ENCODE measurements around the gene APRT.
"Not testable (repeated sequence)": the region's sequence is repeated elsewhere in the genome, so short reads cannot be mapped to it uniquely, and the experiment has no call there.

APRT gene

DNA sequence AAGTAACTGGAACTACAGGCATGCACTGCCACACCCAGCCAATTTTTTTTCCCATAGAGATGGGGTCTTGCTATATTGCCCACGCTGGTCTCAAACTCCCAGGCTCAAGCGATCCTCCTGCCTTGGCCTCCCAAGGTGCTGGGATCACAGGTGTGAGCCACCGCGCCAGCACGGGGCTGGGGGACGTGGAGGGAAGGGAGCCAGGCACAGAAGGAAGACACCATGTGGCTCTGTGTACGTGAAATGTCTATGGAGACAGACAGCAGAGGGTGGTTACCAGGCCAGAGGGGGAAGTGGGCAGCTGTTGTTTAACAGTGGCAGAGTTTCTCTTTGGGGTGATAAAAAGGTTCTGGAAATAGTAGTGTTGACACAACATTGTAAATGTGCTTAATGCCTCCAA lies 22.1 kb downstream of the APRT start:
- Histone ChIP-seq H3K4me2 (ENCODE audit: low read length) (no peak overlapping the region), H3K4me1 (ENCODE audit: control insufficient read depth, low read length) (peaks cover 59% of the 10 kb centered on the region)

DNA sequence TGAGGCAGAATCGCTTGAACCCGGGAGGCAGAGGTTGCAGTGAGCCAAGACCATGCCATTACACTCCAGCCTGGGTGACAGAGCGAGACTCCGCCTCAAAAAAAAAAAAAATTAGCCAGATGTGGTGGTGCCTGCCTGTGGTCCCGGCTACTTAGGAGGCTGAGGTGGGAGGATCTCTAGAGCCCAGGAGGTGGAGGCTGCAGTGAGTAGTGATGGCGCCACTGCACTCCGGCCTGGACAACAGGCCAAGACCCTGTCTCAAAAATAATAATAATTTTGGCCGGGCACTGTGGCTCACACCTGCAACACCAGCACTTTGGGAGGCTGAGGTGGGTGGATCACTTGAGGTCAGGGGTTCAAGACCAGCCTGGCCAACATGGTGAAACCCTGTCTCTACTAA lies 23.0 kb downstream of the APRT start:
- not testable (repeated sequence) for H3K27me3 ChIP-seq (ENCODE audit: control insufficient read depth, low read length); H3K4me3 ChIP-seq (ENCODE audit: low read length)

More for the DNA sequence above, 22.1 kb downstream of the APRT start:
- TF ChIP-seq, protein P1, sequence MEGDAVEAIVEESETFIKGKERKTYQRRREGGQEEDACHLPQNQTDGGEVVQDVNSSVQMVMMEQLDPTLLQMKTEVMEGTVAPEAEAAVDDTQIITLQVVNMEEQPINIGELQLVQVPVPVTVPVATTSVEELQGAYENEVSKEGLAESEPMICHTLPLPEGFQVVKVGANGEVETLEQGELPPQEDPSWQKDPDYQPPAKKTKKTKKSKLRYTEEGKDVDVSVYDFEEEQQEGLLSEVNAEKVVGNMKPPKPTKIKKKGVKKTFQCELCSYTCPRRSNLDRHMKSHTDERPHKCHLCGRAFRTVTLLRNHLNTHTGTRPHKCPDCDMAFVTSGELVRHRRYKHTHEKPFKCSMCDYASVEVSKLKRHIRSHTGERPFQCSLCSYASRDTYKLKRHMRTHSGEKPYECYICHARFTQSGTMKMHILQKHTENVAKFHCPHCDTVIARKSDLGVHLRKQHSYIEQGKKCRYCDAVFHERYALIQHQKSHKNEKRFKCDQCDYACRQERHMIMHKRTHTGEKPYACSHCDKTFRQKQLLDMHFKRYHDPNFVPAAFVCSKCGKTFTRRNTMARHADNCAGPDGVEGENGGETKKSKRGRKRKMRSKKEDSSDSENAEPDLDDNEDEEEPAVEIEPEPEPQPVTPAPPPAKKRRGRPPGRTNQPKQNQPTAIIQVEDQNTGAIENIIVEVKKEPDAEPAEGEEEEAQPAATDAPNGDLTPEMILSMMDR (IDR thresholded peaks at IDR 0.05; ENCODE audit: low read depth, low read length, poor library complexity, severe bottlenecking): no peak
- TF ChIP-seq EZH2phosphoT487 (IDR thresholded peaks at IDR 0.05; ENCODE audit: borderline replicate concordance, low read length): no peak
- Histone ChIP-seq H3K79me2 (ENCODE audit: control insufficient read depth, low read length) (peaks cover 12% of the 10 kb centered on the region), H3K9me3 (ENCODE audit: control insufficient read depth, insufficient read depth, low read length) (no peaks in the 10 kb centered on the region), H3K4me3 (ENCODE audit: low read length) (no peak overlapping the region), H3K27me3 (ENCODE audit: control insufficient read depth, low read length) (no peaks in the 10 kb centered on the region), H3K9me2 (replicated peaks; ENCODE audit: control insufficient read depth, low read length) (no peaks in the 10 kb centered on the region), H3F3A (ENCODE audit: control insufficient read depth, insufficient read depth) (peaks cover 8% of the 10 kb centered on the region), H3K36me3 (ENCODE audit: control insufficient read depth, low read length) (no peaks in the 10 kb centered on the region; the same call in 1 of the 2 replicates), H4K20me1 (ENCODE audit: control insufficient read depth, insufficient read depth, low read depth, low read length) (no peaks in the 10 kb centered on the region), H3K27ac (ENCODE audit: low read depth, low read length) (no peak overlapping the region)

DNA sequence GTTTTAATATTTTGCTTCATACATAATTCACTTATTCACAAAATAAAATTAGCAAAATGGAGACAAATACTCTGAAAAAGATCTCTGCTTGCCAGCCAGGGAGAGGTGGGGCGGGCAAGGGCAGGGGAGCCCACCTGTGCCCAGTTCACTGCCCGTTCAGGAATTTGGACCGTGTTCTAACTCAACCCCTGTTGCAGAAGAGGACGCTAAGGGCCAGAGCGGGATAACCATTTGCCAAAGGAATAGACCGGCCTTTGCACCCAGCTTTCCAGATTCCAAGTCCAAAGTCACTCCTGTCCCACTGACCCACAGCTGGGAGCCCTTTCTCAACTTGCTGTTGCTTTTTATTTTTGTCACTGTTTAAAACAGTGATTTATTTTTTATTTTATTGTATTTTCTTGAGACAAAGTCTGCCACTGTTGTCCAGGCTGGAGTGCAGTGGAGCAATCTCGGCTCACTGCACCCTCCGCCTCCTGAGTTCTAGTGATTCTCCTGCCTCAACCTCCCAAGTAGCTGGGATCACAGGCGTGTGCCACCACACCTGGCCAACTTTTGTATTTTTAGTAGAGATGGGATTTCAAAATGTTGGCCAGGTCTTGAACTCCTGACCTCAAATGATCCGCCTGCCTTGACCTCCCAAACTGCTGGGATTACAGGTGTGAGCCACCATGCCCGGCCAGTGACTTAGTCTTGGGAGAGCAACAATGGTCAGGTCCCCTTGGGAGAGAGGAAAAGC lies 24.0 kb downstream of the APRT start:
- Histone ChIP-seq H3K9me2 (replicated peaks; ENCODE audit: control insufficient read depth, low read length) (no peaks in the 10 kb centered on the region), H3K4me1 (ENCODE audit: control insufficient read depth, low read length) (peaks cover 53% of the 10 kb centered on the region), H3K79me2 (ENCODE audit: control insufficient read depth, low read length) (peaks cover 30% of the 10 kb centered on the region), H3K27me3 (ENCODE audit: control insufficient read depth, low read length) (no peaks in the 10 kb centered on the region), H3K9me3 (ENCODE audit: control insufficient read depth, insufficient read depth, low read length) (no peaks in the 10 kb centered on the region), H3K4me2 (ENCODE audit: low read length) (no peak overlapping the region), H3K4me3 (ENCODE audit: low read length) (no peak overlapping the region), H4K20me1 (ENCODE audit: control insufficient read depth, insufficient read depth, low read depth, low read length) (peaks cover 9% of the 10 kb centered on the region; the same call in 1 of the 2 replicates), H3F3A (ENCODE audit: control insufficient read depth, insufficient read depth) (peaks cover 8% of the 10 kb centered on the region), H3K27ac (ENCODE audit: low read depth, low read length) (no peak overlapping the region), H3K36me3 (ENCODE audit: control insufficient read depth, low read length) (peaks cover 16% of the 10 kb centered on the region)
- TF ChIP-seq EZH2phosphoT487 (IDR thresholded peaks at IDR 0.05; ENCODE audit: borderline replicate concordance, low read length): no peak
- TF ChIP-seq, protein P1 (IDR thresholded peaks at IDR 0.05; ENCODE audit: low read depth, low read length, poor library complexity, severe bottlenecking): no peak

More for the DNA sequence above, 23.0 kb downstream of the APRT start:
- peaks cover 20% of the 10 kb centered on the region for H3K79me2 ChIP-seq (ENCODE audit: control insufficient read depth, low read length)
- H3F3A ChIP-seq (ENCODE audit: control insufficient read depth, insufficient read depth); H3K27ac ChIP-seq (ENCODE audit: low read depth, low read length); H3K9me2 ChIP-seq (replicated peaks; ENCODE audit: control insufficient read depth, low read length); H3K36me3 ChIP-seq (ENCODE audit: control insufficient read depth, low read length); H3K9me3 ChIP-seq (ENCODE audit: control insufficient read depth, insufficient read depth, low read length); H4K20me1 ChIP-seq (ENCODE audit: control insufficient read depth, insufficient read depth, low read depth, low read length); H3K4me2 ChIP-seq (ENCODE audit: low read length): not testable (repeated sequence)
- peaks cover 53% of the 10 kb centered on the region for H3K4me1 ChIP-seq (ENCODE audit: control insufficient read depth, low read length)

DNA sequence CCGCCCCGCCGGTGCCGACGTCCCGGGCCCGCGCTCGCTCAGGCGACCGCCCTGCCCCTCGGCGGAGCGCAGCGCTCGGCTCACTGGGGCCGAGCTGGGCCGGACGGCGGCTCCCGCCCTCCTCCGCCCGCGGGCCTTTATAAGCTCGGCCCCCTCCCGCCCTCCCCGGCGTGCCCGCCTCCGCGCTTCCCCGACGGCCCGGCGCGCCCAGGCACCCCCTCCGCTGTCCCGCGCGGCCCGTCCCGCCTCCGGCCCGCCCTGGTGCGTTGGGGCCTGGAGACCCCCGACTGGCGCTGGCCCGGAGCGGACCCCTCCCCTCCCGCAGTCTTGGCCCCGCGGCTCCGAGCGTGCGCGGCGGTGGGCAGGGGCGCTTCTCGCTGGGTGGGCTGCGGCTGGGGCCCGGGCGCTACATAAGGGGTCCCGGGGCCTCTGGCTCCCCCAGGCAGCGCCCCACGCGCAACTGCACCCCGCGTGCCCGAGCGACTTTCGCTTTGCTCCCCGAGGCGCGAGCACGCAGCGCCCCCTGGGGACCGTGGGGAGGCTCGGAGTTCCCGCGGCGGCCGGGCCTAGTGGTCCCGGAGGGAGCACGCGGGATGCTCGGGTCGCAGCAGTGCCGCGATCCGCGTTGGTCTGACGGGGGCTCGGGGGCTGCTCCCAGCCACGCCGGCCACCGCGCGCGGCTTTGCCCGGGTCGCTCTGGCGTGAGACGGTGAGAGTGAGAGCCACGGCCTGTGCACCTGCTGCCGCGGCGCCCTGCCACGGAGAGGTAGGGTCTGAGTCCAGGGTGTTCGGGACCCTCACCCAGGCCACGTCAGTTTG lies 26.4 kb downstream of the APRT start, which contains the start of gene PIEZO1:
Gene PIEZO1, minus strand, starts transcription at position 115 of the 819 bp plus-strand sequence. CDS start 256 bp downstream, outside the sequence.
- peaks cover 8% of the 10 kb centered on the region for H3F3A ChIP-seq (ENCODE audit: control insufficient read depth, insufficient read depth)
- H3K4me1 ChIP-seq (ENCODE audit: control insufficient read depth, low read length): peaks cover 54% of the 10 kb centered on the region
- H3K4me3 ChIP-seq (ENCODE audit: low read length): peak within 1 kb of the TSS; percentile 98
- H4K20me1 ChIP-seq (ENCODE audit: control insufficient read depth, insufficient read depth, low read depth, low read length): peaks cover 13% of the 10 kb centered on the region
- TF ChIP-seq EZH2phosphoT487 (IDR thresholded peaks at IDR 0.05; ENCODE audit: borderline replicate concordance, low read length): no peak
- TF ChIP-seq, protein P1 (IDR thresholded peaks at IDR 0.05; ENCODE audit: low read depth, low read length, poor library complexity, severe bottlenecking): peak; percentile 83
- peak within 1 kb of the TSS; percentile 92 for H3K4me2 ChIP-seq (ENCODE audit: low read length)
- no peaks in the 10 kb centered on the region for H3K9me3 ChIP-seq (ENCODE audit: control insufficient read depth, insufficient read depth, low read length)
- no peaks in the 10 kb centered on the region for H3K9me2 ChIP-seq (replicated peaks; ENCODE audit: control insufficient read depth, low read length)
- peaks cover 33% of the 10 kb centered on the region for H3K36me3 ChIP-seq (ENCODE audit: control insufficient read depth, low read length)
- peaks cover 54% of the 10 kb centered on the region for H3K79me2 ChIP-seq (ENCODE audit: control insufficient read depth, low read length)
- H3K27ac ChIP-seq (ENCODE audit: low read depth, low read length): peak within 1 kb of the TSS; percentile 52
- no peaks in the 10 kb centered on the region for H3K27me3 ChIP-seq (ENCODE audit: control insufficient read depth, low read length)

Data from DOHH2 (cell line).